Measurements from ENCODE around the gene SPTBN1.

SPTBN1 gene

GRCh38 chr2:54671875-54672589, 215.9 kb downstream of the SPTBN1 start:
- H3K36me3 Mint-ChIP-seq = peaks cover 9% of the 10 kb centered on the region
- H3K27me3 Mint-ChIP-seq = no peaks in the 10 kb centered on the region
- H3K27ac Mint-ChIP-seq = no peak overlapping the region
- H3K4me3 Mint-ChIP-seq = no peak overlapping the region
- H3K4me1 Mint-ChIP-seq = peaks cover 18% of the 10 kb centered on the region
- H3K9me3 Mint-ChIP-seq = no peaks in the 10 kb centered on the region

DNA sequence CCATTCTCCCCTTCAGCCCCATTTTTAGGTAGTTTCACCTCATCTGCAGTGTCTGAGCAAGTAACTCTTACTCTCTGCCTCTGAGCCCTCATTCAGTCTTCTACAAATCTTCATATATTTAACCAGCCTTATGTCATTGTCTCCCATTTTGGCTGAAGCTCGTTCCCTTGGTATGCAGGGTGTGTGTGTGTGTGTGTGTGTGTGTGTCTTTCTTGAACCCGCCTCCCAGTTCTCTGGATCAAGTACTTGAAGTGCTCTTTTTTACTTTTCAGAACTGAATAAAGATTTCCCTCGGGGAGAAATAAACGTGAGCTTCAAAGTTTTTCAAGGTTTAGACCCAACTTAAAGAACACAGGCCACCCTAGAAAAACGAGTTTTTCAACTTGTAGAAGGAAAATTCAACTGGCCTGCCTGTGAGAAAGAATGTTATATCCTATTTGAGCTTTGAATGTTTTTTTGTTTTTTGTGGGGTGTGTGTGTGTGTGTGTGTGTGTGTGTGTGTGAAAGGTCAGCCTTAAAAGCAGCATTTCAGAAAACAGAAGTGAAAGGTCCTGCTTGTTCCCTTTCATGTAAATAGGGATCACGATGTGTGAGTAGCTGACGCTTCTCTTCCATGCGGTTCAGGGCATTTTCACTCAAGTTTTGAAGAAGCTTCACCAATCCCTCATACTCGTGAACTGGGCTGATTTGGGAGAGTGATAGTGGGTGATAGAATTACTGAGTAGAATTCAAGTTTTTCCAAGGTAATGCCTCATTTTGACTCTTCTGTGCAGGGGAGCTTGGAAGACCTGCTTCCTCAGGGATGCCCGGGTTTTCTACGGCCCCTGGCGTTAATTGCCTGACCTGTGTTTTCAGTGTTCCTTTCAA, 216.7 kb downstream of the SPTBN1 start:
- H3K4me1 Mint-ChIP-seq = peaks cover 18% of the 10 kb centered on the region
- no peaks in the 10 kb centered on the region for H3K27me3 Mint-ChIP-seq
- H3K4me3 Mint-ChIP-seq = no peak overlapping the region
- H3K36me3 Mint-ChIP-seq = peaks cover 9% of the 10 kb centered on the region
- no peaks in the 10 kb centered on the region for H3K9me3 Mint-ChIP-seq
- no peak overlapping the region for H3K27ac Mint-ChIP-seq

GRCh38 chr2:54673501-54673998, 217.4 kb downstream of the SPTBN1 start:
- no peak overlapping the region for H3K4me3 Mint-ChIP-seq
- H3K27me3 Mint-ChIP-seq = no peaks in the 10 kb centered on the region
- H3K27ac Mint-ChIP-seq = no peak overlapping the region

GRCh38 chr2:54675281-54675680, 219.2 kb downstream of the SPTBN1 start:
- H3K9me3 Mint-ChIP-seq = no peaks in the 10 kb centered on the region
- peaks cover 20% of the 10 kb centered on the region for H3K4me1 Mint-ChIP-seq
- H3K36me3 Mint-ChIP-seq = peaks cover 4% of the 10 kb centered on the region
- H3K27ac Mint-ChIP-seq = no peak overlapping the region
- no peak overlapping the region for H3K4me3 Mint-ChIP-seq
- H3K27me3 Mint-ChIP-seq = peaks cover 2% of the 10 kb centered on the region

More at GRCh38 chr2:54673501-54673998, 217.4 kb downstream of the SPTBN1 start:
- peaks cover 5% of the 10 kb centered on the region for H3K36me3 Mint-ChIP-seq
- peaks cover 18% of the 10 kb centered on the region for H3K4me1 Mint-ChIP-seq
- no peaks in the 10 kb centered on the region for H3K9me3 Mint-ChIP-seq

GRCh38 chr2:54675738-54676137, 219.6 kb downstream of the SPTBN1 start:
- H3K27me3 Mint-ChIP-seq = peaks cover 3% of the 10 kb centered on the region
- H3K36me3 Mint-ChIP-seq = peaks cover 5% of the 10 kb centered on the region
- peaks cover 22% of the 10 kb centered on the region for H3K4me1 Mint-ChIP-seq
- no peaks in the 10 kb centered on the region for H3K9me3 Mint-ChIP-seq
- no peak overlapping the region for H3K27ac Mint-ChIP-seq
- no peak overlapping the region for H3K4me3 Mint-ChIP-seq

GRCh38 chr2:54676656-54677055, 220.5 kb downstream of the SPTBN1 start:
- Mint-ChIP-seq H3K9me3 (no peaks in the 10 kb centered on the region), H3K27ac (no peak overlapping the region), H3K4me3 (no peak overlapping the region), H3K4me1 (peaks cover 22% of the 10 kb centered on the region), H3K36me3 (peaks cover 2% of the 10 kb centered on the region), H3K27me3 (peaks cover 3% of the 10 kb centered on the region)

GRCh38 chr2:54677476-54678265, 221.5 kb downstream of the SPTBN1 start:
- Mint-ChIP-seq H3K4me3 (no peak overlapping the region), H3K9me3 (no peaks in the 10 kb centered on the region), H3K4me1 (peaks cover 21% of the 10 kb centered on the region), H3K27me3 (peaks cover 3% of the 10 kb centered on the region), H3K36me3 (peaks cover 2% of the 10 kb centered on the region), H3K27ac (no peak overlapping the region)

GRCh38 chr2:54678719-54679118, 222.6 kb downstream of the SPTBN1 start:
- H3K9me3 Mint-ChIP-seq = no peaks in the 10 kb centered on the region
- H3K27ac Mint-ChIP-seq = no peak overlapping the region
- H3K27me3 Mint-ChIP-seq = peaks cover 5% of the 10 kb centered on the region
- peaks cover 10% of the 10 kb centered on the region for H3K4me1 Mint-ChIP-seq
- H3K4me3 Mint-ChIP-seq = no peak overlapping the region
- H3K36me3 Mint-ChIP-seq = peaks cover 2% of the 10 kb centered on the region

- H3K9me3 Mint-ChIP-seq = no peaks in the 10 kb centered on the region
- H3K36me3 Mint-ChIP-seq = peaks cover 2% of the 10 kb centered on the region
- H3K27ac Mint-ChIP-seq = peak overlapping the region; percentile 69
- peaks cover 5% of the 10 kb centered on the region for H3K27me3 Mint-ChIP-seq
- peaks cover 5% of the 10 kb centered on the region for H3K4me1 Mint-ChIP-seq
- H3K4me3 Mint-ChIP-seq = peak overlapping the region; percentile 47
Measured at GRCh38 chr2:54680397-54681041, 224.4 kb downstream of the SPTBN1 start.

DNA sequence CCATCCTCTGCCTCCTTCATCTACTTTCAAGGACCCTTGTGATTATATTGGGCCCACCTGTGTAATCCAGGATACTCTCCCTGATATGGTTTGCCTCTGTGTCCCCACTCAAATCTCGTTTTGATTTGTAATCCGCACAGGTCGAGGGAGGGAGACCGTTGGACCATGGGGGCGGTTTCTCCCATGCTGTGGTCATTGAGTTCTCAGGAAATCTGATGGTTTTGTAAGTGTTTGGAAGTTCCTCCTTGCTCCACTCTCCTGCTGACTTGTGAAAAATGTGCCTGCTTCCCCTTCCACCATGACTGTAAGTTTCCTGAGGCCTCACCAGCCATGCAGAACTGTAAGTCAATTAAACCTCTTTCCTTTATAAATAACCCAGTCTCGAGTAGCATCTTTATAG, 225.3 kb downstream of the SPTBN1 start:
- no peak overlapping the region for H3K27ac Mint-ChIP-seq
- peaks cover 5% of the 10 kb centered on the region for H3K27me3 Mint-ChIP-seq
- H3K4me3 Mint-ChIP-seq = no peak overlapping the region

DNA sequence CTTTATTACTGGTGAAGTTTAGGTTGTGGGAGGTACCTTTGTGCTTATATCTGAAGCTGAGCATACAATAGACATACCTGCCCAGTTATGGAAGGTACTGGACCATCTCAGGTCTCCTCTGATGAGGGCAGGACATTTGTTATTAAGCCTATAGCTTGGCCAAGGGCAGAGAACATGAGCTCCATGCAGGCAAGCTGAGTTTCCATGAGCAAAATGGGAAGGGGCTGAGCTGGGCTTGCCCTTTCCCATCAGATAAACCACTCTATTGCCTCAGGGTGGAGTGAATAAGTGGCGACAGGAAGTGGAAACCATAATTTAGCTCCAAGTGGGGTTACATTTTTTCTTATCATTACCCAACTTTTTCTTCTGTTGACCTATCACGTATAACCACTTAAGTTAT, 227.5 kb downstream of the SPTBN1 start:
- Mint-ChIP-seq H3K4me3 (no peak overlapping the region), H3K4me1 (peaks cover 12% of the 10 kb centered on the region), H3K36me3 (peaks cover 2% of the 10 kb centered on the region), H3K27ac (no peak overlapping the region), H3K9me3 (no peaks in the 10 kb centered on the region), H3K27me3 (peaks cover 6% of the 10 kb centered on the region)

More for the DNA sequence above, 225.3 kb downstream of the SPTBN1 start:
- H3K9me3 Mint-ChIP-seq = no peaks in the 10 kb centered on the region
- H3K36me3 Mint-ChIP-seq = peaks cover 2% of the 10 kb centered on the region
- H3K4me1 Mint-ChIP-seq = peaks cover 5% of the 10 kb centered on the region

- peaks cover under 1% of the 10 kb centered on the region for H3K36me3 Mint-ChIP-seq
- H3K27me3 Mint-ChIP-seq = peaks cover 7% of the 10 kb centered on the region
- H3K4me1 Mint-ChIP-seq = peaks cover 9% of the 10 kb centered on the region
- no peaks in the 10 kb centered on the region for H3K9me3 Mint-ChIP-seq
- H3K4me3 Mint-ChIP-seq = no peak overlapping the region
- H3K27ac Mint-ChIP-seq = no peak overlapping the region
Measured at GRCh38 chr2:54685263-54685775, 229.2 kb downstream of the SPTBN1 start.

DNA sequence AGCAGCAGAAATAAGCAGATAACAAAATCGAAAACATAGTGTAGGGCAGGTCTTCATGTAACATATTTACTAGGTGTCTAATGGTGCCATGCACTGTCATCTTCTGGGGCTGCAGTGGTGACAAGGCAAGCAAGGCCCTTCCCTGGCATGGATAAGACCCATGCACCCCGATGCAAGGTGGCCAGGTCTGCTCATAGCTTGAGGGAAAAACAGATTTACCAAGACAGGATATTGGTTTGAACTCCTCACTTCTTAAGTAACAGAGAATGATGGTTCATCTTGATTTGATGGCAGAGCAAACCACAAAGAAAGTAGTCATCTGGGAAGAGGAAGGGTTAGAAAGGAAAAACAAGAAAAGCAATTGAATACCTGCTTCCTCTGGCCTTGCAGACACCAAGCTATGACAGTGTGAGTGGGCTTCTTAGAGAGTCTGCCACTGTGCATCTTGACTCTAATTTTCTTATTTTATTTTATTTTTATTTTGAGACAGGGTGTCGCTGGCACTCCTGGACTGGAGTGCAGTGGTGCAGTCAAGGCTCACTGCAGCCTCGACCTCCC, 231.5 kb downstream of the SPTBN1 start:
- peaks cover 7% of the 10 kb centered on the region for H3K27me3 Mint-ChIP-seq
- H3K4me3 Mint-ChIP-seq = no peak overlapping the region
- H3K27ac Mint-ChIP-seq = no peak overlapping the region
- H3K9me3 Mint-ChIP-seq = no peaks in the 10 kb centered on the region
- H3K4me1 Mint-ChIP-seq = peaks cover 7% of the 10 kb centered on the region
- no peaks in the 10 kb centered on the region for H3K36me3 Mint-ChIP-seq

GRCh38 chr2:54691445-54692135, 235.5 kb downstream of the SPTBN1 start:
- no peak overlapping the region for H3K27ac Mint-ChIP-seq
- H3K4me1 Mint-ChIP-seq = peaks cover 7% of the 10 kb centered on the region
- H3K27me3 Mint-ChIP-seq = peaks cover 7% of the 10 kb centered on the region
- H3K4me3 Mint-ChIP-seq = no peak overlapping the region
- H3K9me3 Mint-ChIP-seq = no peaks in the 10 kb centered on the region
- H3K36me3 Mint-ChIP-seq = no peaks in the 10 kb centered on the region
